SHP77 treated with DMSO at 0.1 percent for 48 hours (cell line): ENCODE measurements around the gene PHF13.
"Not testable (repeated sequence)": the region's sequence is repeated elsewhere in the genome, so short reads cannot be mapped to it uniquely, and the experiment has no call there.

Experiments
- DNase-seq: peaks from one replicate; lab custom pipeline; 2025; lab: John Stamatoyannopoulos, UW

Gene PHF13

GRCh38 chr1:6587261-6588005, 26.1 kb upstream of the PHF13 start:
- DNase-seq, result peak; percentile 26

GRCh38 chr1:6588128-6588892, 25.2 kb upstream of the PHF13 start:
- DNase-seq, result no peak

GRCh38 chr1:6588893-6589520, 24.5 kb upstream of the PHF13 start:
- DNase-seq, result no peak

GRCh38 chr1:6590046-6590445, 23.5 kb upstream of the PHF13 start:
- no peak for DNase-seq

- DNase-seq, result no peak
These were observed 22.3 kb upstream of the PHF13 start for GRCh38 chr1:6591222-6591621.

GRCh38 chr1:6591644-6592043, 21.9 kb upstream of the PHF13 start:
- DNase-seq, result no peak

- no peak for DNase-seq
These were observed 21.1 kb upstream of the PHF13 start for GRCh38 chr1:6592441-6592840.

GRCh38 chr1:6592865-6593593, 20.5 kb upstream of the PHF13 start:
- no peak for DNase-seq

- DNase-seq, result no peak
These were observed 19.7 kb upstream of the PHF13 start for GRCh38 chr1:6593810-6594209.

- no peak for DNase-seq
These were observed 18.4 kb upstream of the PHF13 start for GRCh38 chr1:6594977-6595740.

- no peak for DNase-seq
These were observed 17.2 kb upstream of the PHF13 start for GRCh38 chr1:6596351-6596750.

GRCh38 chr1:6596886-6597776, 16.4 kb upstream of the PHF13 start:
- no peak for DNase-seq

- DNase-seq, result no peak
These were observed 15.8 kb upstream of the PHF13 start for GRCh38 chr1:6597777-6598131.

- DNase-seq, result no peak
These were observed 14.2 kb upstream of the PHF13 start for GRCh38 chr1:6599141-6599975.

GRCh38 chr1:6599991-6600390, 13.5 kb upstream of the PHF13 start:
- DNase-seq, result not testable (repeated sequence)

GRCh38 chr1:6600410-6601048, 13.0 kb upstream of the PHF13 start:
- DNase-seq, result no peak

GRCh38 chr1:6601049-6601922, 12.2 kb upstream of the PHF13 start:
- DNase-seq, result no peak
